ENCODE measurements around the gene MTARC2. TPM values are rescaled to one million over a fixed set of nuclear protein-coding genes. Genes with fewer than 3 reads are reported as not detected.

The MTARC2 gene
- total RNA-seq, 1 donor from 2014 or later, result 2.6 TPM

- no peak for TF ChIP-seq CTCF (IDR thresholded peaks at IDR 0.05; ENCODE audit: insufficient read depth, low read length, severe bottlenecking)
- FAIRE-seq (no peak), DNase-seq (ENCODE audit: low read depth) (no peak)
- H3K4me3 ChIP-seq (ENCODE audit: low read depth, low read length), result no peak overlapping the region
- no peaks in the 10 kb centered on the region for H3K36me3 ChIP-seq (ENCODE audit: control insufficient read depth, insufficient read depth, low read length)
- no peaks in the 10 kb centered on the region for H3K27me3 ChIP-seq (ENCODE audit: control insufficient read depth, insufficient read depth, low read length)
Observed at GRCh38 chr1:220702733-220703270, 45.3 kb upstream of the MTARC2 start.

- Histone ChIP-seq H3K27me3 (ENCODE audit: control insufficient read depth, insufficient read depth, low read length) (no peaks in the 10 kb centered on the region), H3K36me3 (ENCODE audit: control insufficient read depth, insufficient read depth, low read length) (no peaks in the 10 kb centered on the region), H3K4me3 (ENCODE audit: low read depth, low read length) (no peak overlapping the region)
- DNase-seq (ENCODE audit: low read depth), result no peak
- FAIRE-seq, result no peak
- TF ChIP-seq CTCF (IDR thresholded peaks at IDR 0.05; ENCODE audit: insufficient read depth, low read length, severe bottlenecking), result no peak
Observed at GRCh38 chr1:220703305-220703704, 44.8 kb upstream of the MTARC2 start.

GRCh38 chr1:220705782-220706181 is 42.3 kb upstream of the MTARC2 start:
- no peaks in the 10 kb centered on the region for H3K36me3 ChIP-seq (ENCODE audit: control insufficient read depth, insufficient read depth, low read length)
- DNase-seq (ENCODE audit: low read depth), result no peak
- TF ChIP-seq CTCF (IDR thresholded peaks at IDR 0.05; ENCODE audit: insufficient read depth, low read length, severe bottlenecking), result no peak
- H3K4me3 ChIP-seq (ENCODE audit: low read depth, low read length), result no peak overlapping the region
- H3K27me3 ChIP-seq (ENCODE audit: control insufficient read depth, insufficient read depth, low read length), result no peaks in the 10 kb centered on the region
- no peak for FAIRE-seq

GRCh38 chr1:220706480-220706879 is 41.6 kb upstream of the MTARC2 start:
- no peaks in the 10 kb centered on the region for H3K27me3 ChIP-seq (ENCODE audit: control insufficient read depth, insufficient read depth, low read length)
- no peaks in the 10 kb centered on the region for H3K36me3 ChIP-seq (ENCODE audit: control insufficient read depth, insufficient read depth, low read length)
- TF ChIP-seq CTCF (IDR thresholded peaks at IDR 0.05; ENCODE audit: insufficient read depth, low read length, severe bottlenecking), result no peak
- no peak overlapping the region for H3K4me3 ChIP-seq (ENCODE audit: low read depth, low read length)
- DNase-seq (ENCODE audit: low read depth) (no peak), FAIRE-seq (no peak)

GRCh38 chr1:220707160-220707559 is 41.0 kb upstream of the MTARC2 start:
- FAIRE-seq, result no peak
- H3K4me3 ChIP-seq (ENCODE audit: low read depth, low read length), result no peak overlapping the region
- H3K36me3 ChIP-seq (ENCODE audit: control insufficient read depth, insufficient read depth, low read length), result no peaks in the 10 kb centered on the region
- H3K27me3 ChIP-seq (ENCODE audit: control insufficient read depth, insufficient read depth, low read length), result no peaks in the 10 kb centered on the region
- TF ChIP-seq CTCF (IDR thresholded peaks at IDR 0.05; ENCODE audit: insufficient read depth, low read length, severe bottlenecking), result no peak
- DNase-seq (ENCODE audit: low read depth), result no peak

GRCh38 chr1:220708244-220708643 is 39.9 kb upstream of the MTARC2 start:
- TF ChIP-seq CTCF (IDR thresholded peaks at IDR 0.05; ENCODE audit: insufficient read depth, low read length, severe bottlenecking), result no peak
- Histone ChIP-seq H3K27me3 (ENCODE audit: control insufficient read depth, insufficient read depth, low read length) (no peaks in the 10 kb centered on the region), H3K4me3 (ENCODE audit: low read depth, low read length) (no peak overlapping the region), H3K36me3 (ENCODE audit: control insufficient read depth, insufficient read depth, low read length) (no peaks in the 10 kb centered on the region)
- FAIRE-seq (no peak), DNase-seq (ENCODE audit: low read depth) (no peak)
